GM21526 (cell line): Measurements from ENCODE around the gene SPTAN1.
"Not testable (repeated sequence)": the region's sequence is repeated elsewhere in the genome, so short reads cannot be mapped to it uniquely, and the experiment has no call there.

Source experiments
- ATAC-seq: cut with Tn5 transposase; IDR thresholded peaks from one replicate; pipeline ENCODE4 v1.9.1; 2021; ENCODE audit warnings: moderate library complexity; ENCODE audit not compliant: unreplicated experiment, low FRiP score

SPTAN1 gene

GRCh38 chr9:128631636-128632035 is 79.2 kb downstream of the SPTAN1 start:
- no peak for ATAC-seq

- ATAC-seq = no peak
Measured at GRCh38 chr9:128632066-128632465, 79.7 kb downstream of the SPTAN1 start.

- ATAC-seq = no peak
Measured at GRCh38 chr9:128632486-128632885, 80.1 kb downstream of the SPTAN1 start.

GRCh38 chr9:128633057-128633456 is 80.7 kb downstream of the SPTAN1 start:
- ATAC-seq = no peak

- no peak for ATAC-seq
Measured at GRCh38 chr9:128633601-128634000, 81.2 kb downstream of the SPTAN1 start.

- ATAC-seq = no peak
Measured at GRCh38 chr9:128634111-128634510, 81.7 kb downstream of the SPTAN1 start.

GRCh38 chr9:128634651-128635262 is 82.4 kb downstream of the SPTAN1 start:
- no peak for ATAC-seq

- ATAC-seq = no peak
Measured at GRCh38 chr9:128635266-128636023, 83.1 kb downstream of the SPTAN1 start.

GRCh38 chr9:128636024-128636390 is 83.6 kb downstream of the SPTAN1 start:
- no peak for ATAC-seq

GRCh38 chr9:128636556-128637530 is 84.5 kb downstream of the SPTAN1 start:
- ATAC-seq = no peak

- no peak for ATAC-seq
Measured at GRCh38 chr9:128637656-128638055, 85.3 kb downstream of the SPTAN1 start.

- ATAC-seq = no peak
Measured at GRCh38 chr9:128638580-128638979, 86.2 kb downstream of the SPTAN1 start.

GRCh38 chr9:128640603-128641002 is 88.2 kb downstream of the SPTAN1 start:
- no peak for ATAC-seq

- ATAC-seq = no peak
Measured at GRCh38 chr9:128642675-128643245, 90.4 kb downstream of the SPTAN1 start.

GRCh38 chr9:128643519-128644300 is 91.3 kb downstream of the SPTAN1 start:
- no peak for ATAC-seq

- not testable (repeated sequence) for ATAC-seq
Measured at GRCh38 chr9:128648206-128648605, 95.8 kb downstream of the SPTAN1 start.

- no peak for ATAC-seq
Measured at GRCh38 chr9:128651798-128652197, 99.4 kb downstream of the SPTAN1 start.

GRCh38 chr9:128653908-128654307 is 101.5 kb downstream of the SPTAN1 start:
- ATAC-seq = no peak

- ATAC-seq = no peak
Measured at GRCh38 chr9:128654481-128654880, 102.1 kb downstream of the SPTAN1 start.
